GOT3 (cell line): Measurements from ENCODE around the gene RGMB.
"Not testable (repeated sequence)": the region's sequence is repeated elsewhere in the genome, so short reads cannot be mapped to it uniquely, and the experiment has no call there.

ENCODE experiments used
- DNase-seq: peaks from one replicate; lab custom pipeline; 2025; ENCODE audit warnings: mixed read lengths; lab: John Stamatoyannopoulos, UW

RGMB gene

GRCh38 chr5:98773464-98774191 lies at the start of gene RGMB:
Gene RGMB (plus strand): TSS chr5:98773663. CDS start chr5:98774071, 408 bp downstream.
- peak; percentile 90 for DNase-seq

- no peak for DNase-seq
Measured at GRCh38 chr5:98726258-98726657, 47.2 kb upstream of the RGMB start.

GRCh38 chr5:98727686-98728085 lies 45.8 kb upstream of the RGMB start:
- no peak for DNase-seq

GRCh38 chr5:98734646-98735045 lies 38.8 kb upstream of the RGMB start:
- no peak for DNase-seq

- DNase-seq, result no peak
Measured at GRCh38 chr5:98735806-98736507, 37.5 kb upstream of the RGMB start.

GRCh38 chr5:98736753-98737152 lies 36.7 kb upstream of the RGMB start:
- no peak for DNase-seq

- not testable (repeated sequence) for DNase-seq
Measured at GRCh38 chr5:98737441-98737840, 36.0 kb upstream of the RGMB start.

- not testable (repeated sequence) for DNase-seq
Measured at GRCh38 chr5:98738481-98739149, 34.8 kb upstream of the RGMB start.

GRCh38 chr5:98741926-98742325 lies 31.5 kb upstream of the RGMB start:
- no peak for DNase-seq

GRCh38 chr5:98742396-98743073 lies 30.9 kb upstream of the RGMB start:
- DNase-seq, result no peak

- not testable (repeated sequence) for DNase-seq
Measured at GRCh38 chr5:98748259-98748658, 25.2 kb upstream of the RGMB start.

GRCh38 chr5:98749046-98749445 lies 24.4 kb upstream of the RGMB start:
- no peak for DNase-seq

GRCh38 chr5:98750693-98751092 lies 22.8 kb upstream of the RGMB start:
- DNase-seq, result no peak

GRCh38 chr5:98752331-98752730 lies 21.1 kb upstream of the RGMB start:
- not testable (repeated sequence) for DNase-seq

- DNase-seq, result not testable (repeated sequence)
Measured at GRCh38 chr5:98752801-98753200, 20.7 kb upstream of the RGMB start.

- DNase-seq, result no peak
Measured at GRCh38 chr5:98753507-98753906, 20.0 kb upstream of the RGMB start.

- DNase-seq, result no peak
Measured at GRCh38 chr5:98755406-98755805, 18.1 kb upstream of the RGMB start.

GRCh38 chr5:98757978-98758377 lies 15.5 kb upstream of the RGMB start:
- no peak for DNase-seq

- DNase-seq, result no peak
Measured at GRCh38 chr5:98763001-98763630, 10.3 kb upstream of the RGMB start.

GRCh38 chr5:98765815-98766214 lies 7.6 kb upstream of the RGMB start:
- no peak for DNase-seq

- DNase-seq, result no peak
Measured at GRCh38 chr5:98767581-98767980, 5.9 kb upstream of the RGMB start.
